Ovary (tissue), 3 donors: ENCODE data around the gene NIPAL4.

Experiments used
- CTCF ChIP-seq, 3 donors: fragments of 450-650 bp in 2 of 3; fragments of 200-600 bp in 1 of 3; IDR thresholded peaks; one replicate each; pipeline versions ENCODE4 v1.5.1 to v1.8.0; 2016 to 2022; ENCODE audit warnings: antibody characterized with exemption in 3 of 3, mild to moderate bottlenecking in 1 of 3
- POLR2A ChIP-seq: fragments of 450-650 bp; IDR thresholded peaks from one replicate; pipeline ENCODE4 v1.6.1; 2017; ENCODE audit warnings: antibody characterized with exemption, mild to moderate bottlenecking, moderate library complexity
- donor health status: DM: no; HTN: no; CAD: no.

GRCh38 chr5:157434096-157434495, 25.9 kb upstream of the NIPAL4 start:
- TF ChIP-seq CTCF (IDR thresholded peaks at IDR 0.05) (no peak), POLR2A (no peak)
